ENCODE data around the gene JAZF1. TPM values are rescaled to one million over a fixed set of nuclear protein-coding genes. Genes with fewer than 3 reads are reported as not detected.

JAZF1 gene
- 10 to 100 TPM; 29.3 to 33.8 (median 30.1) TPM for total RNA-seq

GRCh38 chr7:28180364-28181147 is at the start of gene JAZF1:
TSS of gene JAZF1 (minus strand) at chr7:28180795.
- Histone ChIP-seq H3K4me1 (peaks cover 39 to 57% (median 55%) of the 10 kb centered on the region in 4 donors), H3K27me3 (no peaks in the 10 kb centered on the region), H3K36me3 (no peaks in the 10 kb centered on the region), H3K27ac (replicated peaks in 1 of 4) (peak within 1 kb of the TSS; percentile 90 to 93 (median 92)), H3K9me3 (no peaks in the 10 kb centered on the region), H3K4me3 (peak within 1 kb of the TSS; percentile 85 to 98 (median 92))
- intact Hi-C loops (cut with DNase I) = no loop called here
- WGBS = 3% methylated on average over 34 of the region's 64 CpGs
- TF ChIP-seq EP300 (IDR thresholded peaks at IDR 0.05) = no peak
- no peak for TF ChIP-seq POLR2AphosphoS5 (IDR thresholded peaks at IDR 0.05)
- no peak for TF ChIP-seq POLR2A (IDR thresholded peaks at IDR 0.05; ENCODE audit: low read depth)
- peak; percentile 94 for DNase-seq (ENCODE audit: extremely low spot score)

DNA sequence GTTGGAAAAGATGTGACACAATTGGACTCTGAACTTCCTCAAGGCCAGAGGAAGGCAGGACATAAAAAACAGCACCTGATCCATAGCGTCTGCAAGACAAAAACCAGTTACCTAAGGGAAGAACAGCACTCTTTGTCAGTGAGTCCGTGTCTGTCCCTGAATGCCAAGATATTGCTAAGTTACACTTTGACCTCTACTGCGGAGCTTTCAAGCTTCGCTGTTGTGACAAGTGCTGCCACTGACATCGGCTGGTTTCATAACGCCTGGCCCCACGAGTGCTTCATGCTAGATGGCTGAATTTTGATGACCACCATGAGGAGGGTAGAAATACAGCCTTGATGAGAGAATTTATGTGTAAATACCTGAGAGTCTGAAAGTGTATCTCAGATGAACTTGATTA is 49.7 kb upstream of the JAZF1 start:
- no peaks in the 10 kb centered on the region for H3K36me3 ChIP-seq
- H3K4me1 ChIP-seq = no peaks in the 10 kb centered on the region
- no peak overlapping the region for H3K4me3 ChIP-seq
- H3K9me3 ChIP-seq = no peaks in the 10 kb centered on the region
- TF ChIP-seq POLR2AphosphoS5 (IDR thresholded peaks at IDR 0.05) (no peak), CTCF (IDR thresholded peaks at IDR 0.05) (no peak), POLR2A (IDR thresholded peaks at IDR 0.05; ENCODE audit: low read depth) (no peak)
- DNase-seq (ENCODE audit: extremely low spot score) = no peak
- 91% methylated on average over 7 of the region's 7 CpGs for WGBS
- H3K27me3 ChIP-seq = no peaks in the 10 kb centered on the region
- H3K27ac ChIP-seq (replicated peaks in 1 of 4) = no peak overlapping the region
- intact Hi-C loops (cut with DNase I) = no loop called here

DNA sequence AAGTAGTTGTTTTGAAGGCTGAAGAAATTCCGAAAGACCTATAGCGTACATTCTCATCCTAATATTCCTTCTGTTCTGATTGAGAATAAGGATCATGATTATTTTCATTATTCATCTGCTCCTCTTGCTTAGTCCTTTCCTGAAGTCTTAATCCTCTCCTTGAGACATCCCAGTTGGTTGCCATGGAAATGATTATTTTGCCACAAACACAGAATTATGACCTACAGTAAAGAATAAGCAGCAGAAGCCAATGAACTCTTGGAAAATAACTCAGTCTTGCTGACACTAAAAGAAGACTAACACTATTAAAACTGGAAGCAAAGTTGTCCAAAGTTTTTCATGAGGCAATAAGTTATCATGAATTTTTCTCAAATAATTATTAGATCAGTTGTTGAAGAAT is 47.8 kb upstream of the JAZF1 start:
- Histone ChIP-seq H3K9me3 (no peaks in the 10 kb centered on the region), H3K27me3 (no peaks in the 10 kb centered on the region), H3K4me3 (no peak overlapping the region), H3K36me3 (no peaks in the 10 kb centered on the region), H3K27ac (replicated peaks in 1 of 4) (no peak overlapping the region), H3K4me1 (no peaks in the 10 kb centered on the region)
- WGBS = 44% methylated on average over 2 of the region's 2 CpGs
- no peak for DNase-seq (ENCODE audit: extremely low spot score)
- TF ChIP-seq POLR2AphosphoS5 (IDR thresholded peaks at IDR 0.05) (no peak), POLR2A (IDR thresholded peaks at IDR 0.05; ENCODE audit: low read depth) (no peak)
- intact Hi-C loops (cut with DNase I) = no loop called here

- intact Hi-C loops (cut with DNase I) = no loop called here
- no peak for DNase-seq (ENCODE audit: extremely low spot score)
- no peaks in the 10 kb centered on the region for H3K9me3 ChIP-seq
- H3K27me3 ChIP-seq = no peaks in the 10 kb centered on the region
- no peaks in the 10 kb centered on the region for H3K36me3 ChIP-seq
- no peak for TF ChIP-seq POLR2AphosphoS5 (IDR thresholded peaks at IDR 0.05)
- no peak for TF ChIP-seq EP300 (IDR thresholded peaks at IDR 0.05)
- no peak for TF ChIP-seq POLR2A (IDR thresholded peaks at IDR 0.05; ENCODE audit: low read depth)
- TF ChIP-seq CTCF (IDR thresholded peaks at IDR 0.05) = no peak
- no peak overlapping the region for H3K4me3 ChIP-seq
- 97% methylated on average over 1 of the region's 1 CpG for WGBS
- no peak overlapping the region for H3K27ac ChIP-seq (replicated peaks in 1 of 4)
- no peaks in the 10 kb centered on the region for H3K4me1 ChIP-seq
These were observed 45.4 kb upstream of the JAZF1 start for GRCh38 chr7:28226003-28226402.

- no peaks in the 10 kb centered on the region for H3K27me3 ChIP-seq
- H3K27ac ChIP-seq (replicated peaks in 1 of 4) = no peak overlapping the region
- no peaks in the 10 kb centered on the region for H3K9me3 ChIP-seq
- intact Hi-C loops (cut with DNase I) = no loop called here
- 88% methylated on average over 4 of the region's 4 CpGs for WGBS
- no peak overlapping the region for H3K4me3 ChIP-seq
- no peak for DNase-seq (ENCODE audit: extremely low spot score)
- no peaks in the 10 kb centered on the region for H3K4me1 ChIP-seq
- TF ChIP-seq POLR2AphosphoS5 (IDR thresholded peaks at IDR 0.05) = no peak
- TF ChIP-seq CTCF (IDR thresholded peaks at IDR 0.05) = no peak
- TF ChIP-seq POLR2A (IDR thresholded peaks at IDR 0.05; ENCODE audit: low read depth) = no peak
- TF ChIP-seq EP300 (IDR thresholded peaks at IDR 0.05) = no peak
- no peaks in the 10 kb centered on the region for H3K36me3 ChIP-seq
These were observed 45.0 kb upstream of the JAZF1 start for GRCh38 chr7:28225576-28225975.
